SK-N-SH treated with all-trans-retinoic acid at 6 μM for 48 hours (cell line): ENCODE measurements around the gene BATF.

Source experiments
- CSDC2 ChIP-seq: fragments of 250-450 bp; sonication (Bioruptor Pico); IDR thresholded peaks from 2 replicates; pipeline ENCODE4 v1.5.0; 2020; ENCODE audit warnings: mild to moderate bottlenecking, moderate library complexity
- GLIS3 ChIP-seq: fragments of 250-450 bp; sonication (Bioruptor Pico); IDR thresholded peaks from 2 replicates; pipeline ENCODE4 v1.5.0; 2020; ENCODE audit warnings: mild to moderate bottlenecking, moderate library complexity
- TOX ChIP-seq: fragments of 250-450 bp; sonication (Bioruptor Pico); IDR thresholded peaks from 2 replicates; pipeline ENCODE4 v1.8.0; 2021; ENCODE audit warnings: mild to moderate bottlenecking, moderate library complexity, borderline replicate concordance

DNA sequence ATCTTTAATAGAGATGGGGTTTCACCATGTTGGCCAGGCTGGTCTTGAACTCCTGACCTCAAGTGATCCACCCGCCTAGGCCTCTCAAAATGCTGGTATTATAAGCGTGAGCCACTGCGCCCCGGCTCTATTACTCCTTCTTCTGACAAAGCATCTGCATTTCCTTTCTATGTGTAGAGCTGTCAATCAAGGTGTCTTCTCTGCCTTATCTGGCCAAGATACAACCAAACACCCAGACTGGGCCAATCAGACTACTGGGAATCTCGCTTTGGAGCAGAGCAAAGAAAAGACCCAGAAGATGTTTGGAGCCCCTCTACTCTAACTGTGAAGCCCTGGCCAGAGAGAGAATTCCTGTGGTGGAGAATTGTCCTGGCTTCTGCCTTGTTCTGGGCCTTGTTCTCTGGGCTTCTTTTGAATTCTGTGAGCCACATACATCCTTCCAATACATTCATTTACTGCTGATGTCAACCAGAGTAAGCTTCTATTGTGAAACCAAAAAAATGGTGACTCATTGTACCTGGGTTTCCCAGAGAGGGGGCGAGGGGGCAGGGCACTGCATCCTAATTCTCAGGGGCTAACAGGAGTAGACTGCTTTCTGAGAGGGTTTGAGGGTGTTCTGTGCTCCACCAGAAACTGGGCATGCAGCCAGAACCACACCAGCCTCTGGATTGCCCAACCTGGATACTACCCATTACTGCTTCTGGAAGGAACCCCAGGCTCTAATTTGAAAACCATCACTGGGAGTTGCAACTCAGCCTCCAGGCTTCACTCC lies 37.4 kb downstream of the BATF start:
- no peak for TF ChIP-seq TOX (CRISPR knock-in tag)
- no peak for TF ChIP-seq CSDC2
- TF ChIP-seq GLIS3 (CRISPR knock-in tag): no peak
